HG03196 (cell line): ENCODE data around the gene MYO1C.
"Not testable (repeated sequence)": the region's sequence is repeated elsewhere in the genome, so short reads cannot be mapped to it uniquely, and the experiment has no call there.

ENCODE experiments used
- ATAC-seq: cut with Tn5 transposase; IDR thresholded peaks from one replicate; pipeline ENCODE4 v1.9.1; 2021; ENCODE audit not compliant: unreplicated experiment

The MYO1C gene

DNA sequence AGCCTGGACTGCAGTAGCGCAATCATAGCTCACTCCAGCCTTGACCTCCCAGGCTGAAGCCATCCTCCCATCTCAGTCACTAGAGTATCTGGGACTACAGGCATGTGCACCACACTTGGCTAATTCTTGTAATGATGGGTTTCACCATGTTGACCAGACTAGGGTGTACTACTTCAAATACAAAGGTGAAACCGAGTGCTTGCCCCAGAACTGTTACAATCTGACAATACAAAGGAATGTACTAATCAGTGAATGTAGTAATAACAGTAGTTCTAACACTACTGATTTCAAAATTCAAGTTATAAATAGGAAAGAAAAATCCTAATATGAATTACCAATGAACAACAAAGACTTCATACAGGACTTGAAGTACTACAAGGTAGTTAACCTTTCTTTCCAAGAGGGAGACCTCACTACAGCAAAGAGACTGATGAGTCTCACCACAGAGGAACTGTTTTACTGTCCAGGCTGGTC, 60.8 kb downstream of the MYO1C start:
- no peak for ATAC-seq

DNA sequence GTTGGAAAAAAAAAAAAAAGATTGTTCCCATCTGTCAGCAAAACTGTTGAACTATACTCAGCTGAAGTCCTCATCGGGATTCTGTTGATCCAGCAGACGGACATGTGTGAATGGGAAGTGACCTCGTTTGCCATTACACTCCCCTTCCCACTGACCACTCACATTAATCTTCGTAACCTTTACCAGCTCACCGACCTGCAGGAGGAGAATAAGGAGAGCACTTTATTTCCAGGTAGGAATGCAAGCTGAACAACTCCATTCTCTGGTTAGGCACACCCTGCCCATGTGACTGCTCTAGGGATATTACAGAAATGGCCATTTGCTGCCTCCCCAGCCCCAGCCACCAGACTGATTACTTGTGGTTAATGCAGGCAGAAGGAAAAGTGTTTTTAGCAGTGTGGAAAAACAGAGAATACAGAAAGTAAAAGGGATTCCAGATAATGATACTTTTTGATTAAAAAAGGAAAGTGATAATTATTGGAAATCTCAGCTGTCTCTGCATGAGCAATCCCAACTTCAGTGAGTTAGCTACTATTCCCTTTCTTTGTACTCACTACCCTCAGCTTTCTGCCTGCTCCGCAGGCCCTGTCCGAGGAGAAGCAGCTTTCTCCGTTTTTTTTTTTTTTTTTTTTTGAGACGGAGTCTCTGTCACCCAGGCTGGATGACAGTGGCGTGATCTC, 68.9 kb downstream of the MYO1C start:
- no peak for ATAC-seq

DNA sequence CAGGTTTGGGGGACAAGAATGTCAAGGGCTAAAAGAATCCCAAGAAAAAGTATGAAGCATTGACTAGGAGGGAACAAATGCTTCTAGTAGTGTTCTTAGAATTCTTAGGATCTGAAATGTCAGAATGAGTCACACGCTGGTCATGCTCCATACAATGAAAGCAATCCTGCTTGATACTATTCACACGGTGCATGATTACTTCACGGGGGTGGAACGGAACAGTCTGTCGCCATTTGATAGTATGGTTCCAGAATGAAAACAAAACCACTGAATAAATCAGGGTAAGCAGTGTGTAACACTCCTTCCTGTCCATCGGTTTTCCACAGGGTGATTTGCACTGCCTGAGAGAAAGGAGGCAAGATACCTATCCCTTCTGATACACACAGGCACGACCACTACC, 69.6 kb downstream of the MYO1C start:
- ATAC-seq = no peak

DNA sequence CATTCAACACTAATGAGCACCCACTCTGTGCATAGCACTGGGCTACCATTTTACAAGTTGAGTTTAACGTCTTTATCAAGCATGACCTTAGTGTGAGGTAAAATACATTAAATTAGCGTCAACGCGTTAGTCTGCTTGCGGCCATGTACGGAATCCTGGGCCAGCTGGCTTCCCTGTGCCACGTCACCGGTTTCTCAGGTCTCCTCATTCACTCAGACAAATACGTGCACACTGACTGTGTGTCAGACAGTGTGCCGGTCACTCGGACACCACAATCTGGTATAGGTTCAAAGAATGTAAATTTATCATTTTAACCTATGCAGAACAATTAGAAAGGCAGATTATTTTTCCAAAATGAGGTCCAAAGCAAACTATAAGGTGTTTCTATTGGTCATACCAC, 71.0 kb downstream of the MYO1C start:
- no peak for ATAC-seq

DNA sequence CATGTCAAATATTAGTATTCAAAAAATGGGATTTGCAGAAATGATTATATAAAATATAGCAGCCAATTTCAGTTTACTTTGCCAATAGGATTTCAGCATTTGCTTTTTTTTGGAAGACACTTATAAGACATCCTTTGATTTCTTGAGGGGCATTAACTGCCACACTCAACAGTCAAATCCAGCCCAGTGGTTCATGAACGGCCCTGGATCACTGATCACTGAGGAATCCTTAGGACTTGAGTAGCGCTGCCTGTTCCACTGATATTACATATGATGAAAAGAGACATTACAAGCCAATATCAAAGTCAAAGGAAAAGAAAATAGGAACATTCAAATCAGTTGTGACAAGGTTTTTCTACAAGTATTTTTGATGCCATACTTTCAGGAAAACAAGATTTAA, 71.5 kb downstream of the MYO1C start:
- no peak for ATAC-seq

DNA sequence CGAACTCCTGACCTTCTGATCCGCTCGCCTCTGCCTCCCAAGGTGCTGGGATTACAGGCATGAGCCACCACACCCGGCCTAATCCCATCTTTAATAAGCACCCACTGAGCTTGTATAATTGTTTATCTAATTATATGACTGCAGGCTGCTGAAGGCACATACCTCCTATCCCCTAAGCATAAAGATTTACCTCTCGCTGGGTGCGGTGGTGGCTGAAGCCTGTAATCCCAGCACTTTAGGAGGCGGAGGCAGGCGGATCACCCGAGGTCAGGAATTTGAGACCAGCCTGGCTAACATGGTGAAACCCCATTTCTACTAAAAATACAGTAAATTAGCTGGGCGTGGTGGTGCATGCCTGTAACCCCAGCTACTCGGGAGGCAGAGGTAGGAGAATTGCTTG, 72.3 kb downstream of the MYO1C start:
- no peak for ATAC-seq

DNA sequence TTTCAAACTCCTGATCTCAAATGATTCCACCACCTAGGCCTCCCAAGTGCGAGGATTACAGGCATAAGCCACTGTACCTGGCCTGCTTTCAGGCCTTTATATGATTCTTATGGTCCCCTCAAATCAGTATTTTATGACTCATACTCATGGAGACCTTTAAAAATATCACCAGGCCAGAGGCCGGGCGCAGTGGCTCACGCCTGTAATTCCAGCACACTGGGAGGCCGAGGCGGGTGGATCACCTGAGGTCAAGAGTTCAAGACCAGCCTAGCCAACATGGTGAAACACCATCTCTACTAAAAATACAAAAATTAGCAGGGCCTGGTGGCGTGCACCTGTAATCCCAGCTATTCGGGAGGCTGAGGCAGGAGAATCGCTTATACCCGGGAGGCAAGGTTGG, 74.0 kb downstream of the MYO1C start:
- not testable (repeated sequence) for ATAC-seq

DNA sequence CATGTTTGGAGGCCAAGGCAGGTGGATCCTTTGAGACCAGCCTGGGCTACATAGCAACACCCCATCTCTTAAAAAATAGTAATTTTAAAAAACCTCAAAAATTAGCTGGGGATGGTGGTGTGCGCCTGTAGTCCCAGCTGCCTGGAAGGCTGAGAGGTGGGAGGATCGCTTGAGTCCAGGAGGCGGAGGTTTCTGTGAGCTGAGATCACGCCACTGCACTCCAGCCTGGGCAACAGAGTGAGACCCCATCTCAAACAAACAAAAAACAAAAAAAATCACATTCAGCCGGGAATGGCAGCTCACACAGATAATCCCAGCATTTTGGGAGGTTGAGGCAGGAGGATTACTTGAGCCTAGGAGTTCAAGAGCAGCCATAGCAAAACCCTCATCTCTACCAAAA, 76.1 kb downstream of the MYO1C start:
- ATAC-seq = no peak

DNA sequence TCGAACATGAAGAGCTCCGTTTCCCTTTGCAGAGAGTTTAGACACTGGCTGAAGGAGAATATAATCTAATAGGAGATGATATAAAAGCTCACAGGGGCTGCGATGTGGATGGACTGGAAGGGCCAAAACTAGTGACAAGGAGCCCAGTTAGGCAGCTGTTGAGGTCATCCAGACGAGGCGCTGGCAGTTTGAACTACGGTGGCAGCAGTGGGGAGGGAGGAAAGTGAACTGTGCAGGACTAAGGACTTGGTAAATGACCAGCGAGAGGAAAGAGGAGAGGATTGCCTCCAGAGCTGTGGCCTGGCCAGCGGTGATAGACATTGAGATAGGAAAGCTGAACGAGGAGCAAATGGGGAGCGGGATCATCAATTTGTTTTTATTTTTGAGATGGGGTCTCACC, 77.9 kb downstream of the MYO1C start:
- ATAC-seq = no peak
